ENCODE data around the gene TSSC4.

Gene TSSC4

DNA sequence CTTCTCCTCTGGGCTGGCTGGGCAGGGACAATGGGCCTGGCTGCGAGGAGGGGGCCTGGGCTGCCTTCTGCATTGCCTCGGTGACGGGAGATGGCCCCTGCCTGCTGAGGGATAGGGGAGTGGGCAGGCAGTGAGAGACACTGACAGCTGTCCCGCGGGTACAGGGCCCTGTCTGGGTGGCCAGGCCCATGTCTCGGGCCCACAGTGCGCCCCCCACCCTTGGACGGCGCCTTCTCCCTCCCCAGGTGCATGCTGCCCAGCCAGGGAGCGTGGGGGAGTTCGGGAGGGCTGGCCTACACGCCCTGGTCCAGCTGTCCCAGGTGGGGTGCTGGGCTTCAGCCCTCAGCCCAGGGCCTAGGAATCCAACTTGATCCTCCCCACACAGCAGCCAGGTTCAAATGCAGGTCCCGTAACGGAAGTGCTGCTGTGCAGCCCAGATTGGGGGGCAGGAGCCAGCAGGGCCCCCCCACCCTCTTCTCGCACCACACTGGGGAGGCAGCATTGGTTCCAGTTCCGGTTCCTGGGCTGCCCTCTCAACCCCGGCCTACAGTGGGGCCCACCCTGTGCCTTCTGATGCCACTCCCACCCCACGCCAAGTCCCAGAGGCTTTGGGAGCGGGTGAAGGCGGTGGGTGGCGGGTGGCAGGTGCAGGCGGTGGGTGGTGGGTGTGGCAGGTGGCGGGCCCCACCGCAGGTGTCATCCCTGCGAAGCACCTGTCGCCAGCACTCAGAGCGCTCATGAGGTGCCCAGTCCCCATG lies 7.3 kb upstream of the TSSC4 start:
- DNase-seq (ENCODE audit: low read depth): no peak
- no peak overlapping the region for H3K4me3 ChIP-seq (ENCODE audit: low read length)
- TF ChIP-seq, protein P1, sequence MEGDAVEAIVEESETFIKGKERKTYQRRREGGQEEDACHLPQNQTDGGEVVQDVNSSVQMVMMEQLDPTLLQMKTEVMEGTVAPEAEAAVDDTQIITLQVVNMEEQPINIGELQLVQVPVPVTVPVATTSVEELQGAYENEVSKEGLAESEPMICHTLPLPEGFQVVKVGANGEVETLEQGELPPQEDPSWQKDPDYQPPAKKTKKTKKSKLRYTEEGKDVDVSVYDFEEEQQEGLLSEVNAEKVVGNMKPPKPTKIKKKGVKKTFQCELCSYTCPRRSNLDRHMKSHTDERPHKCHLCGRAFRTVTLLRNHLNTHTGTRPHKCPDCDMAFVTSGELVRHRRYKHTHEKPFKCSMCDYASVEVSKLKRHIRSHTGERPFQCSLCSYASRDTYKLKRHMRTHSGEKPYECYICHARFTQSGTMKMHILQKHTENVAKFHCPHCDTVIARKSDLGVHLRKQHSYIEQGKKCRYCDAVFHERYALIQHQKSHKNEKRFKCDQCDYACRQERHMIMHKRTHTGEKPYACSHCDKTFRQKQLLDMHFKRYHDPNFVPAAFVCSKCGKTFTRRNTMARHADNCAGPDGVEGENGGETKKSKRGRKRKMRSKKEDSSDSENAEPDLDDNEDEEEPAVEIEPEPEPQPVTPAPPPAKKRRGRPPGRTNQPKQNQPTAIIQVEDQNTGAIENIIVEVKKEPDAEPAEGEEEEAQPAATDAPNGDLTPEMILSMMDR (conservative IDR thresholded peaks at IDR 0.05; ENCODE audit: low read depth, low read length): no peak

DNA sequence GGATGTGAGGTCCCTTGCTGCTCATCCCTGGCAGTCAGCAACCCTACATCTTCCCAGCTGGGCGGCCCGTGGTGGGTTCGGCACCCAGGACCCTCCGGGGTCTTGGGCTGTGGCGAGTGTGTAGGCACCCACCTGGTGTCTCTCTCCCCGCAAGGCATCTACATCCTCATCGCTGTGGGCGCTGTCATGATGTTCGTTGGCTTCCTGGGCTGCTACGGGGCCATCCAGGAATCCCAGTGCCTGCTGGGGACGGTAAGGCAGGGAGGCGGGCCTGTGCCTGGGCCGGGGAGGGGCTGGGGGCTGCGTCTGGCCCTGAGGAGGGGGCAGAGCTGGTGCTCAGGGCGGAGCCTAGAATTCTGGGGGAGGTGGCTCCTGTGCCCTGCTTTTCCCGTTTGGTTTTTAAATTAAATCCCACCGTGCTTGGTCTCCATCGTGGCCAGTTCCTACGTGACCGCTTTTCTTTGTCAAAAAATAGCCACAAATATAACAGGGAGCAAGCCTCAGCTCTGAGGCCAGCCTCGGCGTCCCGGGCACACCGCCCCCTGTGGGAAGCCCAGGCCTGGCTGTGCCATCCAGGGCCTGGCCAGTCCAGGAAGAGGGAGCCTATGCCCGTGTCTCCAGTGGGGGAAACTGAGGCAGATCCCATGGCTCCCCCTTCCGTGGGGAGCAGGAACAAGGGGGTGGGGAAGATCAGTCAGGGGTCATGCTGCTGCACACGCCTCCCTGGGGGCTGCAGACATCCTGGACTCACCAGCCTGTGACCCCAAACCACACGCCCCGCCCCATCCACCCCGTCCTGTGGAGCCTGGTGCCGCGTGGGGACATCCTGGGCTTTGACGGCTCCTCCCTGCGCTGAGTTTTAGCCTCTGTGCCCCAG lies 6.4 kb upstream of the TSSC4 start:
- no peak overlapping the region for H3K4me3 ChIP-seq (ENCODE audit: low read length)
- DNase-seq (ENCODE audit: low read depth): no peak
- TF ChIP-seq, protein P1 (conservative IDR thresholded peaks at IDR 0.05; ENCODE audit: low read depth, low read length): no peak

DNA sequence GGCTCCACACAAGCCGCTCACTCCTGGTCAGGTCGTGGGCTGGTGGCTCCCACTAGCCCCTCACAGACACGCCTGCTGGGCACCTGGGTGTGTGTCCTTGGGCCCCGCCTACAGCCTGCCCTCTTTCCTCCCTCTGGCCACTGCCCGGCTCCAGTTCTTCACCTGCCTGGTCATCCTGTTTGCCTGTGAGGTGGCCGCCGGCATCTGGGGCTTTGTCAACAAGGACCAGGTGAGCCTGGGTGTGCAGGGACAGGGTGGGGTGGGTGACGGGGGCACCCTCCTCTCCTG lies 5.8 kb upstream of the TSSC4 start:
- no peak for DNase-seq (ENCODE audit: low read depth)
- no peak overlapping the region for H3K4me3 ChIP-seq (ENCODE audit: low read length)
- TF ChIP-seq, protein P1 (conservative IDR thresholded peaks at IDR 0.05; ENCODE audit: low read depth, low read length): no peak

DNA sequence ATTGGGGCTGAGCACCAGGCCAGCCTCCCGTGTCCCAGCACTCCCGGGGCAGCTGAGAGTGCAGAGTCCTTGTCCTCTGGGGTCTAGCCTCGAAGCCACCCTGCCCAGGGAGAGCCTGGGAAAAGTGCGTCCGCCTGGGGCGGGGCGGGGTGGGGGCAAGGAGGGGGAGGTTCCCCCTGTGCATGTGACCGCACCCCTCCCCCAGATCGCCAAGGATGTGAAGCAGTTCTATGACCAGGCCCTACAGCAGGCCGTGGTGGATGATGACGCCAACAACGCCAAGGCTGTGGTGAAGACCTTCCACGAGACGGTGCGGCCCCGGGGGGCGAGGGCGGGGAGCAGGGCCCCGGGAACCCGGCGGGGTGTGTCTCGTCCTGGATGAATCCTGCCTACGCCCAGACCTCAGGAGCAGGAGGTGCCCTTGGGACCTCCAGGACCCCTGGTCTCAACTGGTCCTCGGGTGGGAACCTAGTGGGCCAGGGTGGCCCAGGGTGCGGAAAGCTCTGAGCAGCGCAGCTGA lies 5.3 kb upstream of the TSSC4 start:
- H3K4me3 ChIP-seq (ENCODE audit: low read length): no peak overlapping the region
- no peak for DNase-seq (ENCODE audit: low read depth)
- TF ChIP-seq, protein P1 (conservative IDR thresholded peaks at IDR 0.05; ENCODE audit: low read depth, low read length): no peak

DNA sequence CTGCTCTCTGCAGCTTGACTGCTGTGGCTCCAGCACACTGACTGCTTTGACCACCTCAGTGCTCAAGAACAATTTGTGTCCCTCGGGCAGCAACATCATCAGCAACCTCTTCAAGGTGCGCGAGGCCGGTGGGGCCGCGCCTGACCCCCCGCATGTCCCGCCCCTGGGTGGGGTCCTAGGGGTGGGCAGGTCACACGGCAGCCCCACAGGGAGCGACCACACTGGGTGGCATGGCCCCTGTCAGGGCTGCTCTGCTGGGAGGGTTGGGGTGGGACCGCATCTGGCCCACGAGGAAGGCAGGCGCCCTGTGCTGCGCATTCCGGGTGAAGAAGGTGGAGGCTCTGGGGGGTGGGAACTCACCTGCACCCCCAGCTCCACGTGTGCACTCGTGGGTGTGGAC lies 4.7 kb upstream of the TSSC4 start:
- TF ChIP-seq, protein P1 (conservative IDR thresholded peaks at IDR 0.05; ENCODE audit: low read depth, low read length): no peak
- H3K4me3 ChIP-seq (ENCODE audit: low read length): no peak overlapping the region
- DNase-seq (ENCODE audit: low read depth): no peak

DNA sequence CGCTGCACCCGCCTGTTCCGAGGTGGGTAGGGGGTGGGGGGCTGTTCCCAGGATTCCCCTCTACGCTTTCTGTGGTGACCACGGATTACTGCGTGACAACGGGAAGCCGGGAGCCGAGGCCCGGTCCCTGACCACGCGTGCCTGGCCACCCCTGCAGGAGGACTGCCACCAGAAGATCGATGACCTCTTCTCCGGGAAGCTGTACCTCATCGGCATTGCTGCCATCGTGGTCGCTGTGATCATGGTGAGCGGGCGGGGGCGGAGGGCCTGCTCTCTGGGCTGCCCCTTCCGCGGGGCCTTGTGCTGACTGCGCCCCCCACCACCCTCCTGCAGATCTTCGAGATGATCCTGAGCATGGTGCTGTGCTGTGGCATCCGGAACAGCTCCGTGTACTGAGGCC lies 4.1 kb upstream of the TSSC4 start:
- H3K4me3 ChIP-seq (ENCODE audit: low read length): no peak overlapping the region
- no peak for DNase-seq (ENCODE audit: low read depth)

More for the DNA sequence above, 4.1 kb upstream of the TSSC4 start:
- TF ChIP-seq, protein P1 (conservative IDR thresholded peaks at IDR 0.05; ENCODE audit: low read depth, low read length): no peak

Measured in retinal pigment epithelial cell (primary cell).